Type B pancreatic cell (in vitro differentiated cells): Measurements from ENCODE around the gene TEX48. TPM values are rescaled to one million over a fixed set of nuclear protein-coding genes. Genes with fewer than 3 reads are reported as not detected.

Experiments
- DNase-seq: peaks from one replicate; pipeline ENCODE4 v3.0.0; 2021; ENCODE audit warnings: mixed read lengths; ENCODE audit not compliant: unreplicated experiment; ENCODE audit errors: extremely low spot score
- H3K27ac Mint-ChIP-seq: 2 replicates; pipeline ENCODE4 v1.8.0; 2021; ENCODE audit warnings: mild to moderate bottlenecking, mixed read lengths
- H3K27me3 Mint-ChIP-seq: 2 replicates; pipeline ENCODE4 v1.8.0; 2021; ENCODE audit warnings: mixed read lengths
- H3K36me3 Mint-ChIP-seq: 2 replicates; pipeline ENCODE4 v1.8.0; 2021; ENCODE audit warnings: mixed read lengths
- H3K4me1 Mint-ChIP-seq: one replicate; pipeline ENCODE4 v1.8.0; 2021; ENCODE audit warnings: mixed read lengths; ENCODE audit not compliant: unreplicated experiment
- H3K4me3 Mint-ChIP-seq: 2 replicates; pipeline ENCODE4 v1.8.0; 2021; ENCODE audit warnings: mild to moderate bottlenecking, mixed read lengths
- H3K9me3 Mint-ChIP-seq: 2 replicates; pipeline ENCODE4 v1.8.0; 2021; ENCODE audit warnings: mixed read lengths
- CTCF ChIP-seq: fragments of 200-600 bp; sonication (generic); conservative IDR thresholded peaks from 2 replicates; pipeline ENCODE4 v1.5.0; 2021; ENCODE audit warnings: antibody characterized with exemption, mild to moderate bottlenecking
- total RNA-seq: library from RNA; stranded (reverse); gene quantifications from 2 replicates; pipeline ENCODE4 v1.2.1, GENCODE V29; 2021; ENCODE audit warnings: low replicate concordance

The TEX48 gene
- total RNA-seq, 1 donor from 2014 or later = not detected

DNA sequence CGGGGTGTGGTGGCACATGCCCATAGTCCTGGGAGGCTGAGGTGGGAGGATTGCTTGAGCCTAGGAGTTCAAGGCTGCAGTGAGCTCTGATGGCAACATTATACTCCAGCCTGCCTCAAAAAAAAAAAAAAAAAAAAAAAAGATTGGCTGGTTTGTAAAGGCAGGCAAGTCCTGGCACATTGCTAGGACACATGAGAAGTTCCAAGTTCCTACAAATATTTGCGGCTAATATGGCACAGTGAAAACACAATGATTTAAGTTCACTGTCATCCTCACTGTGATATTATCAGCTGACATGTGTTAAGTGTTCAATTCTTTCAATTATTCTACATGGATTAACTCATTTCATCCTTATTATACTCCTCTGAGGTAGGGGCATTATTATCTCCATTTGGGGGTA is 50.8 kb downstream of the TEX48 start:
- H3K9me3 Mint-ChIP-seq = no peaks in the 10 kb centered on the region
- no peaks in the 10 kb centered on the region for H3K27me3 Mint-ChIP-seq
- no peak overlapping the region for H3K4me3 Mint-ChIP-seq
- no peak for TF ChIP-seq CTCF
- DNase-seq = no peak
- H3K4me1 Mint-ChIP-seq = peaks cover 3% of the 10 kb centered on the region
- H3K36me3 Mint-ChIP-seq = peaks cover 9% of the 10 kb centered on the region
- no peak overlapping the region for H3K27ac Mint-ChIP-seq

GRCh38 chr9:114629563-114630090 is 52.4 kb downstream of the TEX48 start:
- H3K4me3 Mint-ChIP-seq = no peak overlapping the region
- peaks cover 3% of the 10 kb centered on the region for H3K4me1 Mint-ChIP-seq
- H3K36me3 Mint-ChIP-seq = peaks cover 10% of the 10 kb centered on the region
- DNase-seq = no peak
- H3K27me3 Mint-ChIP-seq = no peaks in the 10 kb centered on the region
- no peak overlapping the region for H3K27ac Mint-ChIP-seq
- no peak for TF ChIP-seq CTCF
- H3K9me3 Mint-ChIP-seq = no peaks in the 10 kb centered on the region

DNA sequence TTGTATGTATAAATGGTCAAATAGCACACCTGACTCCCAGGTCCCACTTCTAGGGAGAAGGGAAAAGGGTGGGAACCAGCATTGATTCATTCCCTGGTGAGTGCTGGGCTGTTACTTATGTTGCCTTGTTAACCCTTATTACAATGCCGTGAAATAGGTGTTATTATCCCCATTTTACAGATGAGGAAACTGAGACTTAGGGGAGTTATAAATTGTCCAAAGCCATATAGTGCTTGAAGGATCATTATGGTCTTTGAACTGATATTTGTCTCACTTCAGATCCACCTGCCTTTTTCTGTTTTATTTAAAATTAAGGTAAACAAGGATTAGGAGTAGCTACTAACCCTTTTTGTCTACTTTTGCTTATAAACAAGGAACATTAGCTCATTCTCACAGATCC is 54.4 kb downstream of the TEX48 start:
- Mint-ChIP-seq H3K9me3 (no peaks in the 10 kb centered on the region), H3K4me1 (peaks cover 3% of the 10 kb centered on the region), H3K4me3 (no peak overlapping the region), H3K27me3 (no peaks in the 10 kb centered on the region), H3K36me3 (peaks cover 12% of the 10 kb centered on the region), H3K27ac (no peak overlapping the region)
- no peak for TF ChIP-seq CTCF
- DNase-seq = no peak

GRCh38 chr9:114626415-114627020 is 55.5 kb downstream of the TEX48 start:
- DNase-seq = no peak
- no peak for TF ChIP-seq CTCF
- Mint-ChIP-seq H3K27ac (no peak overlapping the region), H3K4me1 (peaks cover 3% of the 10 kb centered on the region), H3K27me3 (no peaks in the 10 kb centered on the region), H3K4me3 (no peak overlapping the region), H3K9me3 (no peaks in the 10 kb centered on the region), H3K36me3 (peaks cover 17% of the 10 kb centered on the region)

DNA sequence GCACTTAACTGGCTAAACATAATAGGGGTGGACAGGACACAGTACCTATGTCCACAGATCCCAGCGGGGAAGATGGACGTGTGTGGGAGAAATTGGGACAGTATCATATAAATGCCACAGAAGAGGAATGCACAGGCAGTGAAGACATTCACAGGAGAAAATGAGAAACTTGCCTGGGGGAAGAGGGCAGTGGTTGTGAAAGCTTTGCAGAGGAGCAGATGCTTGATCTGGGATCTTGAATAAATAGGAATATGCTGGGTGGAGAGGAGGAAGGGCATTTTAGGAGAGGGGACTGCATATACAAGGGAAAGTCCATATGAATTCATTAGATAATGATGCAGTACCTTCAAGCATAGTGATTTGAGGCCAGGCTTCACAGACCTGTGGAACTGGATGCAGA is 57.3 kb downstream of the TEX48 start:
- peaks cover 21% of the 10 kb centered on the region for H3K36me3 Mint-ChIP-seq
- H3K4me3 Mint-ChIP-seq = no peak overlapping the region
- peaks cover 4% of the 10 kb centered on the region for H3K4me1 Mint-ChIP-seq
- DNase-seq = no peak
- no peak for TF ChIP-seq CTCF
- no peaks in the 10 kb centered on the region for H3K9me3 Mint-ChIP-seq
- H3K27ac Mint-ChIP-seq = no peak overlapping the region
- H3K27me3 Mint-ChIP-seq = no peaks in the 10 kb centered on the region
